ENCODE measurements around the gene IL17F.

DNA sequence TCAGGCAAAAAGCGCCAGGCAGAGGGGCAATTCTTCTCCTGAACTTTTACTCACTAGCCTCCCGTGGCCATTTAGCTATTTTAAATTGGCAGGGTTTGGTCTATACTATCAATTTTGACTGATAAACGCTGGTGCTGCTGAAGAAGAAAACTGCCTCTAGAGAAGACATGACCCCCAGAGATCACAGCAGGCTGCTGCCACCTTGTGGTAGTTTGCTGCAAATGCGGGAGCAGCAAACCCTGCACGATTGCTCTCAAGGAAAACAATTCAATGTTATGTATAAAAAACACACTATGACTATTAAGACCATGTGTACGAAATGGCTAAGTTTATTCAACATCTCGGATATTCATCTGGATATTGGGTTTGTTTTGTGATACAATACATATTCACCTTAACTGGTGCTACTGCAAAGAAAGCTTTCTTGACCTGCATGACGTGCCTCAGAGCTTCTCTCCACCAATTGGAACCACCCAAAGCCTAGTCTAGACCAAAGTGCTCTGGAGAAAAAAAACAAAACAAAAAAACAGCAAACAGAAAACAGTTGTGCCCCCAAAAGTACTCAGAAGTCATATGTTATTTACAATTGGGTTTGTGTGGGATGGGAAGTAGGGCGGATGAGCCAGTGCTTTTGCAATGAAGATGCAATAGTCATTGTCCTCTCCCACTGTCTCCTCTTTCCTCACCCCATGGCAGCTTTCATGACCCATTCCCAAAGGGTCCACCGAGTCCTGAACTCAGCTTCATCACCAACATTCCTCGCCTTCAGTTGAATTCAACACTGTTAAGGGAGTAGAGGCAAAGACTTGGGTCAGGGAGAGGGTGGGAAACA lies 19.6 kb upstream of the IL17F start:
- TF ChIP-seq, protein P1, sequence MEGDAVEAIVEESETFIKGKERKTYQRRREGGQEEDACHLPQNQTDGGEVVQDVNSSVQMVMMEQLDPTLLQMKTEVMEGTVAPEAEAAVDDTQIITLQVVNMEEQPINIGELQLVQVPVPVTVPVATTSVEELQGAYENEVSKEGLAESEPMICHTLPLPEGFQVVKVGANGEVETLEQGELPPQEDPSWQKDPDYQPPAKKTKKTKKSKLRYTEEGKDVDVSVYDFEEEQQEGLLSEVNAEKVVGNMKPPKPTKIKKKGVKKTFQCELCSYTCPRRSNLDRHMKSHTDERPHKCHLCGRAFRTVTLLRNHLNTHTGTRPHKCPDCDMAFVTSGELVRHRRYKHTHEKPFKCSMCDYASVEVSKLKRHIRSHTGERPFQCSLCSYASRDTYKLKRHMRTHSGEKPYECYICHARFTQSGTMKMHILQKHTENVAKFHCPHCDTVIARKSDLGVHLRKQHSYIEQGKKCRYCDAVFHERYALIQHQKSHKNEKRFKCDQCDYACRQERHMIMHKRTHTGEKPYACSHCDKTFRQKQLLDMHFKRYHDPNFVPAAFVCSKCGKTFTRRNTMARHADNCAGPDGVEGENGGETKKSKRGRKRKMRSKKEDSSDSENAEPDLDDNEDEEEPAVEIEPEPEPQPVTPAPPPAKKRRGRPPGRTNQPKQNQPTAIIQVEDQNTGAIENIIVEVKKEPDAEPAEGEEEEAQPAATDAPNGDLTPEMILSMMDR (IDR thresholded peaks at IDR 0.05 in 2 of 3, conservative IDR thresholded peaks at IDR 0.05 in 1 of 3; ENCODE audit: borderline replicate concordance in 1 of 3, insufficient read depth in 1 of 3, low read depth in 2 of 3, low read length in 2 of 3): peak; percentile 52 to 98 (median 98); a peak in 5 of 6 replicates
- no peak for TF ChIP-seq TCF7L2 (IDR thresholded peaks at IDR 0.05; ENCODE audit: borderline replicate concordance, extremely low read depth, insufficient read depth, insufficient read length)
- TF ChIP-seq POLR2A (IDR thresholded peaks at IDR 0.05; ENCODE audit: borderline replicate concordance, extremely low read depth, insufficient read depth, insufficient read length): no peak
- TF ChIP-seq ZFX (IDR thresholded peaks at IDR 0.05): no peak
